ENCODE results near the gene JARID2. TPM values are rescaled to one million over a fixed set of nuclear protein-coding genes. Genes with fewer than 3 reads are reported as not detected.

JARID2 gene
- total and polyA plus RNA-seq, 9 of the 15 experiments (the other 6 are each of a cell fraction or from before 2014, with no cell fraction given): 5.0 to 29.0 (median 15.6) TPM

GRCh38 chr6:15292721-15293302, 46.9 kb downstream of the JARID2 start (continued):
- TF ChIP-seq RBM39 (optimal IDR thresholded peaks at IDR 0.05; ENCODE audit: low read depth, low read length): no peak
- TF ChIP-seq, protein P1, sequence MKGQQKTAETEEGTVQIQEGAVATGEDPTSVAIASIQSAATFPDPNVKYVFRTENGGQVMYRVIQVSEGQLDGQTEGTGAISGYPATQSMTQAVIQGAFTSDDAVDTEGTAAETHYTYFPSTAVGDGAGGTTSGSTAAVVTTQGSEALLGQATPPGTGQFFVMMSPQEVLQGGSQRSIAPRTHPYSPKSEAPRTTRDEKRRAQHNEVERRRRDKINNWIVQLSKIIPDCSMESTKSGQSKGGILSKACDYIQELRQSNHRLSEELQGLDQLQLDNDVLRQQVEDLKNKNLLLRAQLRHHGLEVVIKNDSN (CRISPR knock-in tag; IDR thresholded peaks at IDR 0.05): no peak

DNA sequence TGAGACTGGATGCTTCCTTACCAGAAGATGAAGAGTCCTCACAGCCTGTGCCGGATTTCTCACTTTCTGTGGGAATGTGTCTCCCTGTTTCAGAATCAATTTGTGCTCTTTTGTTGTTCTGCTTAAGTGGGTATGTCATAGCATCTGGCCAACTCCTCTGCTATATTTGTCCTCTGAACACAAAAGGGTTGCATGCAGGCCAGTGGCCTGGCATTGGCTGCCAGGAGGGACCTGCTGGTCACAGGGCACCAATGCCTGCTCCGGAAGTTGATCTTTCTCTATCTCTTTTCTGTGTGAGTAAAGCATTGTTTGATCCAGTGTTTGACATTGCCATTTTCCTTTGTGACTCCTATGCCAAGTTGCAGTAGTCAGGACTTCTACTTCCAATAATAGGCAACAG, 47.8 kb downstream of the JARID2 start:
- Histone ChIP-seq H2AFZ (ENCODE audit: low read depth, low read length) (no peak overlapping the region), H3K9ac (ENCODE audit: insufficient read depth in 1 of 2, low read depth in 2 of 2, low read length in 2 of 2) (no peak overlapping the region; a peak in 1 of 4 replicates), H3K79me2 (ENCODE audit: control insufficient read depth, insufficient read depth, low read length) (peaks cover 94% of the 10 kb centered on the region), H3K27me3 (ENCODE audit: control insufficient read depth in 2 of 2, insufficient read depth in 2 of 2, low read length in 2 of 2) (no peaks in the 10 kb centered on the region), H3K27ac (ENCODE audit: extremely low read depth, low read depth, low read length) (no peak overlapping the region), H4K20me1 (replicated peaks; ENCODE audit: control insufficient read depth, insufficient read depth, low read length) (peaks cover 22% of the 10 kb centered on the region), H3K36me3 (ENCODE audit: control insufficient read depth, insufficient read depth, low read length) (no peaks in the 10 kb centered on the region), H3K4me1 (replicated peaks in 1 of 2; ENCODE audit: control insufficient read depth in 2 of 2, insufficient read depth in 2 of 2, low read length in 2 of 2) (peaks cover 22 to 45% of the 10 kb centered on the region in 2 experiments), H3K9me1 (ENCODE audit: control insufficient read depth, insufficient read depth, low read length) (no peaks in the 10 kb centered on the region), H3K9me3 (replicated peaks; ENCODE audit: control insufficient read depth, insufficient read depth, low read depth, low read length) (no peaks in the 10 kb centered on the region), H3K4me3 (no peak overlapping the region), H3K4me2 (ENCODE audit: insufficient read depth, low read length) (no peak overlapping the region)
- no TSS peak for BruUV-seq (replicated peaks)
- no peak for FAIRE-seq
- intact Hi-C loops (cut with micrococcal nuclease): no loop called here
- WGBS (ENCODE audit: insufficient coverage, low coverage, missing lambda C conversion rate): 92% methylated on average over 2 of the region's 2 CpGs
- DNase-seq (ENCODE audit: extremely low read depth in 1 of 4, low spot score in 3 of 4): no peak
- ATAC-seq: no peak
- TF ChIP-seq, protein P2, sequence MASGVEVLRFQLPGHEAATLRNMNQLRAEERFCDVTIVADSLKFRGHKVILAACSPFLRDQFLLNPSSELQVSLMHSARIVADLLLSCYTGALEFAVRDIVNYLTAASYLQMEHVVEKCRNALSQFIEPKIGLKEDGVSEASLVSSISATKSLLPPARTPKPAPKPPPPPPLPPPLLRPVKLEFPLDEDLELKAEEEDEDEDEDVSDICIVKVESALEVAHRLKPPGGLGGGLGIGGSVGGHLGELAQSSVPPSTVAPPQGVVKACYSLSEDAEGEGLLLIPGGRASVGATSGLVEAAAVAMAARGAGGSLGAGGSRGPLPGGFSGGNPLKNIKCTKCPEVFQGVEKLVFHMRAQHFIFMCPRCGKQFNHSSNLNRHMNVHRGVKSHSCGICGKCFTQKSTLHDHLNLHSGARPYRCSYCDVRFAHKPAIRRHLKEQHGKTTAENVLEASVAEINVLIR (CRISPR knock-in tag; IDR thresholded peaks at IDR 0.05): no peak
- no peak for TF ChIP-seq ZNF263 (CRISPR knock-in tag; IDR thresholded peaks at IDR 0.05; ENCODE audit: borderline replicate concordance)
- TF ChIP-seq ZNF76 (CRISPR knock-in tag; IDR thresholded peaks at IDR 0.05; ENCODE audit: borderline replicate concordance): no peak
- CTCF ChIA-PET (ENCODE audit: low intra/inter-chr PET ratio): no interaction called here
- in situ Hi-C loops (cut with MboI): no loop called here
- POLR2A ChIA-PET: interaction anchor here (0.8 kb wide), 1 partner anchor 847 kb away, joined by 3 read pairs; no protein-coding TSS in a partner anchor

Data from K562 (cell line).